T47D (cell line): ENCODE measurements around the gene ZBTB40.

Experiments
- DNase-seq, 2 experiments: peaks; one replicate each; pipeline versions ENCODE4 v3.0.0 to v3.0.0-alpha.2; 2011 to 2012; ENCODE audit warnings: low read depth in 1 of 2, low spot score in 1 of 2
- JUND ChIP-seq: IDR thresholded peaks from 2 replicates; pipeline ENCODE4 v1.6.1; 2012; ENCODE audit warnings: low read depth
- in situ Hi-C: cut with HindIII; loops from 2 replicates; pipeline ENCODE4 v1.10.0; 2016; ENCODE audit warnings: low sequenced_read_pairs, low pct_unique_long_range_greater_than_20kb

ZBTB40 gene

DNA sequence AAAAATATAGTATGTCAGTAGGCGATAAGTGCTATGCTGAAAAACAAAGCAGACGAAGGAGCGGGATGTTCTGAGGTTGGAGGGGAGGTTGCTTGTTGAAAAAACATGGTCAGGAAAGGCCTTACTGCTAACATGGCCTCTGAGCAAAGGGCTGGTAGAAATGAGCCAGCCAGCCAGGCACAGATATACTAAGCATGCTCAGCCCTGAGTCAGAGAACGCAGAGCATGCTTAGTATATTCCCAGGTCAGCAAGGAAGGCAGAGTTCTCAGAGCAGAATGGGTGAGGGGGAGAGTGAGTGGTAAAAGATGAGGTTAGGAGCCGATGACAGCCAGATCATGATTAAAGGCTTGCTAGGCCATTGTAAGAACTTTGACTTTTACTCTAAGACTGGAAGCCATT, 36.7 kb downstream of the ZBTB40 start:
- no peak for DNase-seq
- in situ Hi-C loops: no loop called here
- no peak for TF ChIP-seq JUND

DNA sequence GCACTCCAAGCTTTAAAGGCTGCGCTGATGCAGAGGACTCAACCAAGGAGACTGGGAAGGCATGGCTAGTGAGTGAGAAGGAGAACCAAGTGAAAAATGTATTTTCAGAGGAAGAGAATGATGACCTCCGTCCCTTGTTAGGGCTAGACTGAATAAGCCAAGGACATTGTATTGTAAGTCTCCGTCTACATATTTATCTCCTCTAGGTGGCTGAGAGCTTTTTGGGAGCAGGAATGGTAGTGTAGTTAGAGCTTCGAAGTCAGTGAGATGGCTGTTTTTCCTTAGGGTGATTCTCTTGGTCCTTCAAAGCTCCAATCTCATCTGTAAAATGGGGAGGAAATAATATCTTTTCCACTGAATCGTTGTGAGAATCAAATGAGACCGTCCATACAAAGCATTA, 37.6 kb downstream of the ZBTB40 start:
- in situ Hi-C loops: no loop called here
- TF ChIP-seq JUND: no peak
- no peak for DNase-seq

DNA sequence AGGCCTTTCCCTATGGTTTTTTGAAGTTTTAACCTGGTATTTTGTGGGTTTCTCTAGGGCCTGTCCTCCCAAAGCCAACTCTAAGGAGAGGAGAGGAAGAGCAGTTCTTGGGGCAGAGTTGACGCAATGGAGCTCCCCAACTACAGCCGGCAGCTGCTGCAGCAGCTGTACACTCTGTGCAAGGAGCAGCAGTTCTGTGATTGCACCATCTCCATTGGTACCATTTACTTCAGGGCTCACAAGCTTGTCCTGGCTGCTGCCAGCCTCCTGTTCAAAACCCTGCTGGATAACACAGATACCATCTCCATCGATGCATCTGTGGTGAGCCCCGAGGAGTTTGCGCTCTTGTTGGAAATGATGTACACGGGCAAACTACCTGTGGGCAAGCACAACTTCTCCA, 38.2 kb downstream of the ZBTB40 start:
- in situ Hi-C loops: no loop called here
- DNase-seq: no peak
- TF ChIP-seq JUND: no peak

DNA sequence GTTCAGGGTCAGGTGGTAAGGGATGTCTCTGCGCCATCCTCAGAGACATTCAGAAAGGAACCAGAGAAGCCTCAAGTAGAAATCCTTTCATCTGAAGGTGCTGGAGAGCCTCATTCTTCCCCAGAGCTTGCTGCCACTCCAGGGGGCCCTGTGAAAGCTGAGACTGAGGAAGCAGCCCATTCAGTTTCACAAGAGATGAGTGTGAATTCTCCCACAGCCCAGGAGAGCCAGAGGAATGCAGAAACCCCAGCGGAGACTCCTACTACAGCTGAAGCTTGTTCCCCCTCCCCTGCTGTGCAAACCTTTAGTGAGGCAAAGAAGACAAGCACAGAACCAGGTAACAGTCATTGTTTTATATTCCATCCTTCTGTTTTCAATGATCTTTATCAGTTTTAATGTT, 38.7 kb downstream of the ZBTB40 start:
- in situ Hi-C loops: no loop called here
- TF ChIP-seq JUND: no peak
- DNase-seq: no peak

DNA sequence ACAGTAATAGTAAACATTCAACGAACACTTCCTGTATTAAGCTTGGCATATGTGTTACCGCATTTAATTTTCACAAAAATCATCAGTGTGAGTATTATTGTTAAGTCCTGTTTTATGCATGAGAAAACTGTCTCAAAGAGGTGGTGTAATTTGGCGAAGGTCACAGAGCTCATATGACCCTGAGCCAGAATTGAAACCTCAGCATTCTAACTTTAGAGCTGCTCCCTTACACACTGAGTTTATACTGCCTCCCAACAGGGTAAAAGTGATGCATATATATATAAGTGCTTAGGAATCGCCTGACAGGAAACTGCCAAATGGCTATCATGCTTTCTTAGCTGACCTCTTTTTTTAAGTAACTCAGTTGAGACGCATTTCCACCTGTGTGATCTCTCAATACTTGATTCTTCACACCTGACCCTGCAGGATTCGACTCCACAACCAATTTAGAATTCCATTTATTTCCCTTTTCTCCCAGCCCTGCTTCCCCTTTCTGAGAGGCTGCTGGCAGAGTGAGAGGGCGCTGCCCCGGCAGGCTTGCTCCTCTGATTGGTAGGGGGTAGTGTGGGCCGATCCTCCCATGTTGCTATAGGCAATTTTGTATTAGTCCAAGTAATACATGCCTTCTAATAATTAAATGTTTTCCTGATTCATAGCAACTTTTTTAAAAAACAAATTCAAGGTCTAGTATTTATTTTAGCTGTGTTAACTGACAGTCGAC, 40.5 kb downstream of the ZBTB40 start:
- DNase-seq: no peak
- TF ChIP-seq JUND: no peak
- in situ Hi-C loops: no loop called here

DNA sequence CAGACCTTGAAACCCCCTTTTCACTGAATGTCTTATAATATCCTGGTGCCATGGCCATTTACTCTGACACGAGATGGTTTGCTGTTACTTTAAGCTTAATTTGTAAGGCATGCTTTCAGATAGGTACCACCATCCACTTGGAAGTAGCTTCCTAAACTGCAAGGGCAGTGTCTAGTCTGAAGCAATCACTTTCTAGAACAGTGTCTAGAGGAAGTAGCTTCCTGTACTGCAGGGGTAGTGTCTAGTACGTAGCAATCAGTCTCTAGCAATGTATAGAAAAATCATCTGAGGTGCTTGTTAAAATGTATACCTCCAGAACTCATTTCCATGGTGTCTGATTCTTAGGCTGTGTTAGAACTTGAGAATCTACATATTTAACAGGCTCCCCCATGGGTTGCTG, 42.5 kb downstream of the ZBTB40 start:
- no peak for DNase-seq
- in situ Hi-C loops: no loop called here
- TF ChIP-seq JUND: no peak

DNA sequence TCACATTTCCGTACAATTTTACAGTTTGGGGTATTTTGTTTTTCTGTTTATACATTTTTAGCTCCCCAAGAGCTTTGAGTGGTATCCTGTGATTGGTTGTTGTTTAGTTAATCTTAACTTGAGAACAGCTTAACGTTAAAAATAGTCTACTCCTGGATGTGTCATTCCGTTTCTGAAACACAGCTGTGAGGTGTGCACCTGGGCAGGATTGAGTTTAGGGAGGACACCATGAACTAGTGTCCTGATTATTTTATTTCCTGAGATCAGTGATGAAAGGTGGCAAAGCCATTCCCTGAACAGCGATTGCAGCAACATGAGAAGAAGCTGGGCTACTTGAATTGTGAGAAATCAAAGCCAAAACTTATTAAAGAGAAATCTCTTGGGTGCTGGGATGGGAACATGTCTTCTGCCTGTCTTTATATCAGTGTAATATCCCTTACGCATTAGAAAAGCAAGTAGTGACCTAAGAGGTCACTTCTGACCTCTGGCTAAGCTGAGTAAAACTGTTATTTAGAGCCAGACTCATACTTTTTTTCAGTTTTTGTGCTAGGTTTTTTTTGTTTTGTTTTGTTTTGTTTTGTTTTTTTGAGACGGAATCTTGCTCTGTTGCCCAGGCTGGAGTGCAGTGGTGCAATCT, 43.4 kb downstream of the ZBTB40 start:
- no peak for TF ChIP-seq JUND
- no peak for DNase-seq

DNA sequence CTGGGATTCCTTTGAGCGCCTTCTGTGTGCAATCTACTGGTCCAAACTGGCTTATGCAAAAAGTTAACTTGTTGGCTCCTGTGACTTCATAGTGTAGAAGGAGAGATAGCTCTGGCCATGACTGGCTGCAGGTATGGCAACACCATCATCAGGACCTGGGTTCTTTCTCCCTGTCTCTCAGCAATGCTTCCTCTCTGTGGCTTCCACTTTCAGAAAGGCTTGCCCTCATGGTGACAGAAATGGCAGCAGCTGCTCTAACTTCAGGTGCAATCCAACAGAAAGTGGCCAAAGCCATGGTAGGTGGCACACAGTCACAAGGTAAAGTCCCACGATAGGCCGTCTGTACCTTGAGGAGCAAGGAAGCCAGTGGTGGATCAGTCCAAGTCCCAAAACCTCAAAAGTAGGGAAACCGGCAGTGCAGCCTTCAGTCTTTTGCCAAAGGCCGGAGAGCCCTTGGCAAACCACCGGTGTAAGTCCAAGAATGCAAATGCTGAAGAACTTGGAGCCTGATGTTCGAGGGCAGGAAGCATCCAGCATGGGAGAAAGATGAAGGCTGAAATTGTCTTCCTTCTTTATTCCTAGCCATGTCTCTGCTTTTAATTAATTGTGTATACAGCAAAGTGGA, 45.0 kb downstream of the ZBTB40 start:
- in situ Hi-C loops: no loop called here
- DNase-seq: peak in 1 of 2 experiments; percentile 83
- no peak for TF ChIP-seq JUND

More for the DNA sequence above, 43.4 kb downstream of the ZBTB40 start:
- in situ Hi-C loops: no loop called here

DNA sequence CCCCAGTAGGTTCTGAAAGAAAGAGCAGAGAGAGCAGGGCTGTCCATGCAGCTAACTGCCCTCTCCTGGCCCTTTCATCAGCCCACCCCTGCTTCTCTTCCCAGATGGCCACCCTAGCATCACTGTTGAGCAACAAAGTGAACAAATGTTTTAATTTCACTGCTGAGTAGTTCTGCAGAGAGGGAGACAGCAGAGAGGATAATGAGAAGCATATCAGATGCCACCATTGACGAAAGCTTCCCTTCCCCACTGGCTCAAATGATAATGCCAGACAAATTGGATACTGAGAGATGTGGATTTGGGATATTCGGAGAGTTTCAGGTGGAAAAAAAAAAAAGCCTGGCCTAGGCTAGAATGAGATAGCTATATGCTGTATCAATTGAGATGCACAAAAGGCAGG, 46.8 kb downstream of the ZBTB40 start:
- TF ChIP-seq JUND: no peak
- in situ Hi-C loops: no loop called here
- DNase-seq: no peak

DNA sequence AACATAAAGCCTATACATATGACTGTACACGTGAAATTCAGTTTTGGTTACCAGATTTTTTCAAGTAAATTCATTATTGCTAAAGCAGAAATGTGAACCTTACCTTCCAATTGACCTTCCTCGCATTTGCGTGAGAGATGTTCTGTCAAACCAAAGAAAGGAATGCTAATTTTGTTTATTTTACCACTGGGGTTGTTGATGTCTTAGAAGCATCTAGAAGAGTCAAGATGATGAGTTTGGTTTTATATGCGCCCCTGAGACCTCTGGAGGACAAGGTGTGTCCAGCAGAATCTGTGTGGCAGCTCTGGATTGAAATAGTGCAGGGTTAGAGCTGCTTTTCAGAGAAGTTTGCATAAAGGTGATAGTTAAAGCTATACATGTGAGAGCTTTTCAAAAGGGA, 48.4 kb downstream of the ZBTB40 start:
- no peak for TF ChIP-seq JUND
- DNase-seq: peak in 1 of 2 experiments; percentile 24
- in situ Hi-C loops: no loop called here

DNA sequence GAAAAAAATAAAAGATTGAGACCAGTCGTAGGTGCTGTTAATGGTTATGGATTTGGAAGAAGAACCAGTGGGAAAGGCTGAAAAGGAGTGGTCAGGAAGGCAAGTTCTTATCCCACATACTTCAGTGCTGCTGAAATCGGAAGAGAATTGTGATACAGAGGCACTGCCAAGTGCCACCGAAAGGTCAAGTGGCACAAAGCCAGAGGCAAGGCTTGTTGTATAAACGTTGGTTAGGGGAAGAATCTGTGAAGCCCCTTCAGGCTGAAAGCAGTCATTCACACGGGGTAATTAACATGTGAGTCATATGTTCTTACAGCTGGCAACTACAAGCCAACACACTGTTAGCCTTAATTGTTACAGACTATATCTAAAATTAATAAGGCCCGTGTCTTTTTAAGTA, 48.8 kb downstream of the ZBTB40 start:
- peak in 1 of 2 experiments; percentile 39 for DNase-seq
- in situ Hi-C loops: no loop called here
- TF ChIP-seq JUND: no peak

DNA sequence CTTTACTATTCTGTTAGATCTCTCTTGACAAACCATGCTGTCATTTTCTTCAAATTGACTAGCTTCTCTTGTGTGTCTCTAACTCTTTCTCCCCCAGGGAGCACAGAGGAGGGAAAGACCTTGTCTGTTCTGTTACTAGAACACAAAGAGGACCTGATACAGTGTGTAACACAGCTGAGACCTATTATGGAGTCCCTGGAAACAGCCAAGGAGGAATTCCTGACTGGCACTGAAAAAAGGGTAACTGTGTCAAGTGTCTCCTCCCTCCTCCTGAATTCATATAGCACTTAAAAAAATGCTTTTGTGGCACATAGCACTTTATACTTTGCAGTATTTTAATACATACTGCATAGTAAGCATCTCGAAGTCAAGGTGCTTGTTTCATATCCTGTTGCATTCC, 50.6 kb downstream of the ZBTB40 start:
- in situ Hi-C loops: no loop called here
- TF ChIP-seq JUND: no peak
- no peak for DNase-seq

DNA sequence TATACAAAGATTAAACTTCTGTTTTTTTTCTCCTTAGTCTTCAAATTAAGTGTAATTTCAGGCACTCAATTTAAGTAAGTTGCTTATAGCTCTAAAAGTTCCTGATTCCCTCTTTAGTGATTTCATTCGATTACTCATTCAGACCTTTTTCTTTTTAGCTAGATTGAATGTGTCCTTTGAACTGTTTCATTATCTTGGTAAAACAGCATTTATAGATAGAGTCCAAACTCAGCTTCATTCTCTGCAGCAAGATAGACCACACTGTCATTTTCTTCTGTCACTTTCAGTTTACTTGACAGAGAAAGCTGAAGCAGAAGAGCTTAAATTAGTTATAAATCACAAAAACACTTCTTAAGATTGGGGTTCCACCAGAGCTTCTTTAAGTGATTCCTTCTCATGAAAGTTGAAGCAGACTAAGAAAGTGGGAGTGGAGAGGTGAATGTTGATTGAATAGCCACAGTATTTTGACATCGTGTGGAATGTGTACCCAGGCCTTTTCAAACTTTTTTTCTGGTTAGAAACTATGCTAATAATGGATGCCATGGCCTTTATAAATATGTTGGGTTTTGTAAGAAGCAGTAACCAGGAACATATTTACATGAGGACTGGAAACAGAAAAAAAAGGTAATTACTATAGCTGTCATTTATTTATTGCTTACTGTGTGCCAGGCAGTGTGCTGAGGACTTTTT, 52.2 kb downstream of the ZBTB40 start:
- no peak for DNase-seq
- in situ Hi-C loops: no loop called here
- no peak for TF ChIP-seq JUND
